NOMO-1 (cell line): ENCODE data around the gene TMEM270.
A peak's percentile ranks its signal among the peaks of the same experiment; 100 is the strongest.

ENCODE experiments used
- DNase-seq, 2 experiments: peaks; one replicate each; lab custom pipeline; 2025; ENCODE audit not compliant: unreplicated experiment in 2 of 2; lab: John Stamatoyannopoulos, UW

TMEM270 gene

DNA sequence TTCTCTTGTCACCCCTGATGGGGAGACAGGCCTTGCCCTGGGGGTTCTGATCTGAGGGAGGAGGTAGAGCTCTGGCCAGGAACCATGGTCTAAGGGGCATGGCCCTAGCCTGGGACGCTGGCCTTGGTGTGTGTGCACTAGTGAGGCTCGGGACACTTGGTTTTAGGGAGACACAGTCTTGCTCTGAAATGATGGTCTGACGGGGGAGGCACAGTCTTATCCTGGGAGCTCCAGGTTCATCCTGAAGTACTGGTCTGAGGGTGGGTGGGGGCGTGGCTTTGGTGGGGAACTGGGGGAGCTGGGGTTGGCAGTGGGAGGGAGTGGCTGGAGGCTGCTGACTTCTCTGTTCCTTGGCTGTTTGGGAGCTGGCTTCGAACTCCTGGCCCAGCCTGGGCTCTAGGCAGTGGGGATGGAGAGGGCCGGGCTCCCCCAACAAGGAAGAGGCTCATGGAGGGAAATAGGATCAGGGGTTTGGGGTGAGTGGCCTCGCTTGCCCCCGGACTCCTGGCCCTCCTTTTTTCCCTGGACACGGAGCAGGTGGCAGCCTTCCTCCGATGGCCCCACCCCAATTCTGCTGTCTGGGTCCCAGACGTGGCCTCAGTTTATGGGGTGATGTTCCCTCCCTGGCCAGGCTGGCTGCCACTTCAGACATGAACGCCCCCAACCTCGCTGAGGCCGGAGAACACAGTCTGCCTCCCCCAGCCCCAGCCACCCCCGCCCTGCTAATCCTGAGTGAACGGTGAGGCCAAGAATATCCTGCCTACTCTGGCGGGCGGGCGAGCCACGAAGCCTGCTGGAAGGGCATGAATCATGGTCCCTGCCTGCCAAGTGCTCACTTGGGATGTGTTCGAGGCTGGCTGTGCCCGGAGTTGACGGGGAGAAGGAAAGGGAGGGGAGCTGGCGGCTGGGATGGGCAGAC lies 43.5 kb downstream of the TMEM270 start:
- DNase-seq, result no peak

DNA sequence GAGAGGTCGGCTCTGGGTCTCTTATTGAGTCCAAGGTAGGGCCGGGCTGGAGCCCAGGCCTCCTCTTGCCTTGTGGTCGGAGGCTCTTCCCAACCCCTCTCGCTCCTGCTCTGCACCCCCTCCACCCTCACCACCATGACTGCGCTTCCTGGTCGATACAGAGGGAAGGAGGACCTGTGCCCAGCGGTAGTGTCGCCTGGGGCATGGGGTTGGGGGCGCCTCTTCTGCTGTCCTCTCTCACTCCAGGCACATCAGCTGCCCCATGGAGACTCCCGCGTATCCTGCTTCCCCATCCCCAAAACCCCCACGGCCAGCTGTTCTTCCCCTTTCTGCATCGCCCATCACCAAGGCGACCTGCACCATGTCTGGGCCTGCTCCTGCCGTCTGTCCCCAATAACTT lies 44.4 kb downstream of the TMEM270 start:
- DNase-seq, result no peak

DNA sequence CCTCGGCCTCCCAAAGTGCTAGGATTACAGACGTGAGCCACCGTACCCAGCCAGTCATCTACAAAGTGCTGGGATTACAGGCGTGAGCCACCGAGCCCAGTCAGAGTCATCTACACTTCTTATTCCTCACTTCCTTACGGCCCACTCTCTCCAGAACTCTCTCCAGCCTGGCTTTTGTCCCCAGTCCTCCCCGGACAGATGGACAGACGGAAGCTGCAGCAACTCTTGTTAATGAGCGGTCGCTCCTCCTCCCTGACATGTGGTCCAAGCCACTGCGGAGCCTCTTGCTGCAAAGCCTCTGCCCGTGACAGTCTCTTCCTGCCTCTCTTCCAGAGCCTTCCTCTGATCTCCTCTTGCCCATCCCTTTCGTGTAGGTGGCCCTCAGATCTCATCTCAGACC lies 45.9 kb downstream of the TMEM270 start:
- no peak for DNase-seq

DNA sequence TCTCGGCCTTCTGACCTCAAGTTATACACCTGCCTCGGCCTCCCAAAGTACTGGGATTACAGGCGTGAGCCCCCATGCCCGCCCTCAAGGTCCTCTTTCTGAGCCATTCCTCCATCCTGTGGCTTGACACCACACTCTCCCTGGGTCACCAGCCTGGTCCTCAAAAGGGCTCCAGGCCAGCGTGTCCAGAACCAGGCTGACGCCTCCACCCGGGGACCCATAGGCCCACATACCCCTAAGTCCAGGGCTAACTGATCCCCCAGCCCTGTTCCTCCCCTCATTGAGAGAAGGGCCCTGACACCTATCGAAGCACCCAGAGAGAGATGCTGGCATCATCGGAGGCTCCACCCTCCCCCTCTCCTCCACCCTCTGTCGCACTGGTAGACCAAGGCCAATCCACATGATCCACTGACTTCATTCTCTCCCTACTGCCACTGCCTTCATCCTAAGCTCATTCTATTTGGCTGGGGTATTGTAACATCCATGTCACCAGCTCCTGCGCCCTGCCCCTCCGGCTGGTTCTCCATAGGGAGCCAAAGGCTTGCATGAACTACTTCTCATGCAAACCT lies 46.7 kb downstream of the TMEM270 start:
- no peak for DNase-seq

DNA sequence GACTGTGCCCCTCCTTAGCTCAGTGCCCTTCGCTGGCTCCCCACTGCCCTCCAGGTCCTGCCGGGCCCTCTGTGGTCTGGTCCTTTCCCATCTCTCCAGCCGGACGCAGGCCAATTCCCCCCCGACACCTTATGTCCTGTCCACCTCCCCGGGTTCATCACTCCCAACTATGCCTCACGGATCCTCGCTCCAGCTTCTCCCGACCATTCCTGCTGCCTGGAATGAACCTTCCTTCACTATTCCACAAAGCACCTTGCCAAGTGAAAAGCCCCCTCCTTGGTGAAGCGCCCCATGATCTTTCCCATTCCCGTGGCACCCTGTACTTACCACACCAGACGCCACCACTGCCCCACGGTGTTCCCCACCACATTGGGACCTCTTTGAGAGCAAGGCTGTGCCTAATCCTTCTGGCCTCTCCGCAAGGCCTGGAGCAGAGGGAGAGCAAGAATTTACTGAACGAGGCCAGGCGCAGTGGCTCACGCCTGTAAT lies 47.2 kb downstream of the TMEM270 start:
- no peak for DNase-seq

DNA sequence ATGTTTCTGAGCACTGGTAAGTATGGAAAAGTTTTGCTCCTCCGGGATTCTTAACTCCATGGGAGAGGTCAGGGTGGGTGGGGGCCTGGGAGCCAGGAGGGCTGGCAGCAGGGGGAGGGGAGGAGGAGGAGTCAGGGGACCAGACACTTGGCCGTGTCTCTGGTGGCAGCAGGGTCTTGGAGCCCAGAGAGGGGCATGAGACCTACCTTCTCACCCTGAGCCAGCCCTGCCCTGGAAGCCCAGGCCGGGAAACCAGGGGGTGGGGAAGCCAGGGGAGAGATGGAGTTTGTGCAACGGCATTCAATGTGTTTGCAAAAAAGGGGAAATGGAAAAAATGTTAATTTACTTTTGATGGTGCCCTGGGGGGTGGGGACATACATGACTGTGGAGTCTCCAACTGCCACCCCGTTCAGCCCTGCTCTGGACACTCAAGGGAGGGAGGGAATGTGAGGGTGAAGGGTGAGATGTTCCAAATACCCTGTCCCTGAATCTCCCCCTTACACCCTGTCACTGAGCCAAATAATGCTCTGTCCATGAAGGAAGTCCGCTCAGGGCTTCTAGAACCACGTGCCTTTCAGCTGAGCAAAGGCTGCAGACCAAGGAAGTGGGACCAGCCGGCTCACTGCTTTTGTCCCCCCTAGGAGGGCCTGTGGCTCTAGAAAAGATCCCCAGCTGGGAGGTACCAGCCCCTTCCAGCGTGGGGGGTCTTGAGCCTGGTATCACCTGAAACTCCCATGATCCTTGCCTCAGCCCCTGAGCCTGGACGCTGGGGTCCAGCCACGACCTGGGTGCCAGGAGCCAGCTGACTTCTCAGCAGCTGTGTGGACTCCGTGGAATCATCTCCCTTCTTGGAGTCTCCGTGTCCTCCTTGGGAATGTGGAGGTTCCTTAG lies 48.3 kb downstream of the TMEM270 start:
- peak; percentile 99 for DNase-seq

DNA sequence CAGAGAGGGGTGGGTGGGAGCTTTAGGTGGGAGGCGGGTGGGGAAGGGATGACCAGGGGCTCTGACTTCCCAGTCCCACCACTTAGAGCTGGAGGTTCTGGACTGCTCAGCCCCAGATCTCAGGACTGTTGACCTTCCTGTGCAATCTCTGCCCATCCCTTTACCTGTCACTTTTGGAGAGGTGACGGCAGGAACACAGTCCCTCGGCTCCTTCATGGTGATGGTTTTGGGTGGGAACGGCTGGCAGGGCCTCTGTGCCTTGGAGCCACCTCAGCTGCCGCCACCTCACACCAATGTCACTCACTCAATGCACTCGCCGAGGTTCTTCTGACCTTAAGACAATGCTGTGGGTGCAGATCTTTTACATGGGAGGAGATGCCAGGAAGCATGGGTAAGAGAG lies 49.0 kb downstream of the TMEM270 start:
- no peak for DNase-seq

DNA sequence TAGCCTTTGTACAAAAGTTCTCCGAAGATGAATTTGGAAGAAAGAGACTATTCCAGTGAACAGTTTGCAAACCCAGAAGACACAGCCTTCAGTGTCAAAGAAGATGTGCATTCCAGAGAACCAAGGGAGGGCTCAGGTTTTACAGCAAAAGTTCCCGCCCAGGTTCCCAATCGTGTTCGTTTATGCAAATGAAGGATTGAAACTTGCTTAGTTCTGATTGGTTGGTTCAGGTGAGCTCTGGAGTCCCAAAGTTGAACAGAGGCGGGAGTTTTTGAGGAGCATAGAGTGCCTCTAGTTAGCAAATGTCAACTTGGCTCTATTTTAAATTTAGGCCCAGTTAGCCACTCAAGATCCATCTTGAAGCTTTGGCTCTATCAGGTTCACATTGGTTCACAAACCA lies 51.3 kb downstream of the TMEM270 start:
- DNase-seq, result no peak
